Endothelial cell of hepatic sinusoid (primary cell): ENCODE data around the gene SH3PXD2A.
"Not testable (repeated sequence)": the region's sequence is repeated elsewhere in the genome, so short reads cannot be mapped to it uniquely, and the experiment has no call there.

Experiments
- in situ Hi-C: cut with HindIII; loops from 2 replicates; pipeline ENCODE4 v1.10.0; 2017; ENCODE audit warnings: low sequenced_read_pairs

The SH3PXD2A gene

DNA sequence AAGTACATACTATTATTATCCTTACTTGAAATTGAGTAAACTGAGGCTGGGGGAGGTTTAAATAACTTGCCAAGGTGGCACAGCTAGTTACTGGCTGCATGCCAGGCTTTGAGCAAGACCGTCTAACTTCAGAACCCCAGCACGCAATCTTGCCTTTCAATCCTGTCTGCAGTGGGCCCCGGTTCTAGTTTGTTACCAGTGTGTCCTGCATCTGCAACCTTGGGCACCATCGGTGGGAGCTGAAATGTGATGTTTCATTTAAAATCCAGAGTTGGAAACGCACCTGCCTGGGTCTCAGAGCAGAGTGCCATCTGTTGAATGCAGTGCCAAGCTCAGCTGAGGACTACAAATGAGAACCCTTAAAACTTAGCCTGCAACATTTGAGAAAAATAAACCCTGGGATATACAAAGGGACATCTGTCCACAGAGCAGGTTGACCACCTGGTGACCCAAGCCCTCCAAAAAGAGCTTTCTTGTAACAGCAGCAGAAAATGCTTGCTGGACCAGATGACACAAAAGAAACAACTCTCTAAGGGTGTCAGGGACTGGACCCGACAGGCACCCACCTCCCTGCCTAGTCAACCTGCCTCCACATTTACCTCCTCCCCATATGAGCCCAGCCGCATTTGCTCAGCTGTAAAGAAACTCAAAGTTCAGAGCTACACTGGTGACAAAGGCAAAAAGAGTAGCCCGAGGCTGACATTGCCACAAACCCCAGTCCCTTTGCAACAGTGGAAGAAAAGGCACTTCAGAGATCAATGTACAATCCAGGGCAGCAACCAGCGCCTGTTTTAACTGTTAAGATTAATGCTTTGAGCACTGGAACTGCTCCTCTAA, 1.7 kb downstream of the SH3PXD2A start:
- in situ Hi-C loops: no loop called here

DNA sequence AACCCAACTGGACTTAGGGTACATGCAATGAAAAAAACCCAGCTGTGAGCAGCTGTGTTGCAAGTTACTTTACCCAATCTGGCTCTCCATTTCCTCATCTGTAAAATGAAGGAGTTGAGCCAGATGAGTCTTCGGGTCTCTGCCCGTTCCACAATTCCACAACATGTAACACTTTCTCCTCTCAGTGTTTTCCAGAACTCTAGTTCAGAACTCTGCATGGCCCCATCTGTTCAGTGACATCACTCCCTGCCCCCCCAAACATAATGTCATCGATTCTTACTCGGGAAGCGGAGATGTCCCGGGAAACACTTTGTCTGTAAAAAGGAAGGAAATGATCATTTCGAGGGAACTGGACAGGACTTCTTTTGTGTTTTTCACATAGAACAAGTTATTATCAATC, 2.5 kb downstream of the SH3PXD2A start:
- in situ Hi-C loops: no loop called here

DNA sequence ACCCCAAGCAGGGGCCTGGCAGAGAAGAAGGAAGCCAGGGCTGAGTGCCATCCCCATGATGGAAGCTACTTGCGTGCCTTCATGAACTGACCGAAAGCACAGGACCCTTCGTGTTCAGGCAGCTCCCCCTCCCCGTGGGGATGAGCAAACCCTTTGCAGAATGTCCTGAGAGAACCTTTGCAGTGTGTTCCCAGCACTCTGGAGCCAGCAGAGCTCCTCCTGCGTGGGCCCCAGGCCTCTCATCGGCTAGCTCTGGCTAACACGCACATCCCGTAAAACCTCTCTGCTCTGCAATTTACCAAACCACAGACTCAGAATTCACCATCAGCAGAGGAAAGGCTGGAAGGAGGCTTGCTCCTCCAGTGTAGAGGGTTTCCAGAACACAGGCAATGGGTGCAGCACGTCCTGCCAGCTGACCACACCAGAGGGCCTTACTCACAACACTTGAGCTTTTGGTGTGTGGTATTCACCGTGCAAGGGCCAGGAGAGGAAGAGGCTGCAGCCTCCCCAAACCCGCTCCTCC, 3.1 kb downstream of the SH3PXD2A start:
- in situ Hi-C loops: no loop called here

DNA sequence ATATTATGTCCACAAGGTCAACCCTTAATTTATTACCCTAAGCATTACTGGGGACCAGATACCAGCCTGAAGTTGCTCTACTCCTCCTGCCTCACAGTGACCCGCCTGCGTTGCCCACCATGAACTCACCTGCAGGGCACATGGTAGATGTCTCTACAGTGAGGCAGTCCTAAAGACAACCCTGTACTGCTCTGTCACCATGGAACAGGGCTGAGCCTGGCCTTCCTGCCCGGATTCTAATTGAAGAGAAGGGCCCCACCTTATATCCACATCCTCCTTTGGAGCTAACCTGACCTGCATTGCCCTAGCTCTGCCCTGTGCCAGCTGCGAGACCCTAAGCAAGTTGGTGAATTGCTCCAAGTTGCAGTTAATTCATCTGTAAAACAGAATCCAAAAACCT, 4.1 kb downstream of the SH3PXD2A start:
- in situ Hi-C loops: no loop called here

DNA sequence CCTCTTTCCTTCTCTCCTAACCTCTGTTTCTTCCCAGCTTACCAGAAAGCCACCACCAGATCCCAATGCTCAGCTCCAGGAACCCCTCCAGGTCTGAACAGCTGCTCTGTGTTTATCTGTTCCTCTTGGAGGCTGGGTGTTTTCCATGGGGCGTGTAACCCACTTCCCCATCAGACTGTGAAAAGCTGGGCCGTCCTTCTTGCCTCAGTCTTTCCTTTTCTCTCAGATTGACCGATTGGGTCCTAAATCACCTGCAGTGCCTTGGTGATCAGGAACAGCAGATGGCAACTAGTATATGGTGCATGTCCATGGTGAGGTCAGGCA, 4.8 kb downstream of the SH3PXD2A start:
- in situ Hi-C loops: no loop called here

DNA sequence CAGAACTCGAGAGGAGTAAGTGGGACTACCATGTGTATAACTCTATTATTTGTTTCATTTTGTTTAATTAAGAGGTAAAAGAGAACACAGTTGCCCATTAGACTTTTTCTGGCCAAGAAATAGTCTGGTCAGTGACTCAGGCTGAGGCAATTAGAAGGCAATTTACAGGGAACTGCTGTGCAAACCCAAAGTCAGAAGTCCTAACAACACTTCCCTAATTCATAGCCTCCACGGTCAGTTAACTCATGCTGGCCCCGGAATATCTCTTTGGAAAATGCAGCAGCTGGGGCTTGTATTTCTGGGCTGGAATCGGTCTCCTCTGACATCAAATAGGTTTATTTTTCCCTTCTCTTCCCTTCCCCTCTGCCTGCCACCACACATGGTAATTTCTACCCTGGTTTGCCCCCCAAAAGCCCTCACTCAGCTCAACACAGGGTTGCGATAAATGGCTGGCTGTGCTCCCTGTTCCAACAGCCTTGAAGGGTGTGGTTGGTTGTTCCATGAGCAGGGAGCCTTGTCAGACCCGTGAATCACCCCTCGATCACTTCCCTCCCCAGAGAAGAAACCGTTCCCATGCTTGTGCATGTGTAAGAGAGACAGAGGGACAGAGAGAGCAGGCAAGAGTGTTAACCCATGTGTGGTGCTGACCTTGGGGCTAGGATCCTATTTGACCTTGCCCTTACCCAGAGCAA, 5.3 kb downstream of the SH3PXD2A start:
- in situ Hi-C loops: no loop called here

DNA sequence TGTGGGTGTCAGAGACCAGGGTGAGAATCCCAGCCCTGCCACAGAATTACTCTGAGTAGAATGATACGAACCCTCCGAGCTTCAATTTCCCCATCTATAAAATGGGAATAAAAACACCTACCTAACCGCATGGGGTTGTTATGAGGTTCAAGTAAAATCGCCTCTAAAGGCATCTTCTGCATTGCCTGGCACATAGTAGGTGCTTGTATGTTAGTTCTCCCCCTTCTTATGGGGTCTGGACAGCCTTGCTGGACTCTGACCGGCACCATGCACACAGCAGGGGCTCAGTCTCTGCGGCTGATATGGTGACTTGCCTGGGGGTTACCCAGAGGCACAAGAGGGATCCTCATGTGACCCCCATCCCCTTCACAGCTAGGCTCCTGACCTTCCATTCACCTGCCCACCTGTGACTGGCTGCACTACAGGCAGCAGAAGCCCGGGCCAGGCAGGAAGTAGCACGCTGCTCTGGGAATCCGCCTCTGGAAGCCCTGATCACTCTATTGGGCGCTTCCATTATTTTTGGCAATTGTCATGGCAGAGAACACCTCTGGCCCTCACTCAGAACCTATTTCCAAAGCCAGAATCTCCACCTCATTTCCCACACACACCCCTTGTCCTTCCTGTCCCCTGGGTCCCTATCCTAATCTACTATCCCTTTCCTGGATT, 6.0 kb downstream of the SH3PXD2A start:
- in situ Hi-C loops: no loop called here

DNA sequence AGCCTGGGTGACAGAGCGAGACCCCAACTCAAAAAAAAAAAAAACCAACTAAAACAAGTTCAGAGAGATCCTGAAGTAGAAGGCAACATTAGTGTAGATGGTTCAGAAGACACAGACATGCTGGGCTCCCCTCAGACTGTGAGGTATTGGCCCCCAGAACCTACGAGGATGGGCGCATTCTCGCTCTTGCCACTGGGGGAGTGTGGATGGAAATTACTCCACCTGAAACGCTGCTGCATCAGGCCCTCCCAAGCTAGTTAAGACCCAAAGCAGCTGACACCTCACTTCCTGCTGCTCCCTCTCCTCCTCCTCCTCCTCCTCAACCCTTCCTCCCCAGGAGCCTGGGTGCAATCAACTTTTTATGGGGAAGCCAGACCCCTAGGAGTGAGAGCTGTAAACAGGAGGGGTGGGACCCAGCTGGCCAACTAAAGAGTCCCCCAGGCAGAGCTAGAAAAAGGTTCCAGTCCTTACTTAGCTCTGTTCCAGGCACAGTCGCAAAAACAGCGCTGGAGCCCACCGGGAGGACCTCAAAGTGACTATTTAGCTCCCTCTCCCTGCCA, 7.4 kb downstream of the SH3PXD2A start:
- in situ Hi-C loops: no loop called here

DNA sequence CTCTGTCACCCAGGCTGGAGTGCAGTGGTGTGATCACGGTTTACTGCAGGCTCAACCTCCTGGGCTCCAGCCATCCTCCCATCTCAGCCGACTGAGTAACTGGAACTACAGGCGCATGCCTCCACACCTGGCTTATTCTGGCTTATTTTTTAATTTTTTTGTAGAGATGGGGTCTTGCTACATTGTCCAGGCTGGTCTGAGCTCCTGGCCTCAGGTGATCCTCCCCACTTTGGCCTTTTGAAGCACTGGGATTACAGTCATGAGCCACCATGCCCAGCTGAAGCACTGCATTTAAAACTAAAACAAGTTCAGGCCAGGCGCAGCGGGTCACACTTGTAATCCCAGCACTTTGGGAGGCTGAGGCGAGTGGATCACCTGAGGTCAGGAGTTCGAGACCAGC, 8.0 kb downstream of the SH3PXD2A start:
- in situ Hi-C loops: no loop called here

DNA sequence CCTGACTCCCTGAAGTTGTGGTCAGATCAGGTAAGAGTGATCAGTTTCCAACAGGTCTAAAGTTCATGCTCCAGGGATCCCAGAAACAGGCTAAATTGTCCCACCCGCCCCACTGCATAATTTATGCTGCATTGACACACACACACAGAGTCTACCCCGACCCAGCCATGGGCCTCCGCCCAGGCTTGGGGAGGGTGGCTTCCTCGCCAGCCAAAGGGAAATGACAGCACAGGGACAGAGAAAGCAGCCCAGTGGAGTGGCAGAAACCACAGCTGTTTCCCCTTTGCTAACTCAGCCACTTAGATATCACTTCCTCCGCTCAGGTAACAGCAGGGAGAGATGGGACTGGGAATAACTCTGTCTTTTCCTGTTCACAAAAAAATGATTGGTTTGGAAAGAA, 9.4 kb downstream of the SH3PXD2A start:
- in situ Hi-C loops: no loop called here

DNA sequence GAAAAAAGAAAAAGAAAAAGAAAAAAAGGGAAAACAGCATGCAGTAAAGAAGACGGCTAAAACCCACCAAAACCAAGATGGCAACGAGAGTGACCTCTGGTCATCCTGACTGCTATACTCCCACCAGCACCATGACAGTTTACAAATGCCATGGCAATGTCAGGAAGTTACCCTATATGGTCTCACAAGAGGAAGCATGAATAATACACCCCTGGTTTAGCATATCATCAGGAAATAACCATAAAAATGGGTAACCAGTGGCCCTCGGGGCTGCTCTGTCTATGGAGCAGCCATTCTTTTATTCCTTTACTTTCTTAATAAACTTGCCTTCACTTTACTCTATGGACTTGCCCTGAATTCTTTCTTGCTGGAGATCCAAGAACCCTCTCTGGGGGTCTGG, 10.0 kb downstream of the SH3PXD2A start:
- in situ Hi-C loops: not testable (repeated sequence)

DNA sequence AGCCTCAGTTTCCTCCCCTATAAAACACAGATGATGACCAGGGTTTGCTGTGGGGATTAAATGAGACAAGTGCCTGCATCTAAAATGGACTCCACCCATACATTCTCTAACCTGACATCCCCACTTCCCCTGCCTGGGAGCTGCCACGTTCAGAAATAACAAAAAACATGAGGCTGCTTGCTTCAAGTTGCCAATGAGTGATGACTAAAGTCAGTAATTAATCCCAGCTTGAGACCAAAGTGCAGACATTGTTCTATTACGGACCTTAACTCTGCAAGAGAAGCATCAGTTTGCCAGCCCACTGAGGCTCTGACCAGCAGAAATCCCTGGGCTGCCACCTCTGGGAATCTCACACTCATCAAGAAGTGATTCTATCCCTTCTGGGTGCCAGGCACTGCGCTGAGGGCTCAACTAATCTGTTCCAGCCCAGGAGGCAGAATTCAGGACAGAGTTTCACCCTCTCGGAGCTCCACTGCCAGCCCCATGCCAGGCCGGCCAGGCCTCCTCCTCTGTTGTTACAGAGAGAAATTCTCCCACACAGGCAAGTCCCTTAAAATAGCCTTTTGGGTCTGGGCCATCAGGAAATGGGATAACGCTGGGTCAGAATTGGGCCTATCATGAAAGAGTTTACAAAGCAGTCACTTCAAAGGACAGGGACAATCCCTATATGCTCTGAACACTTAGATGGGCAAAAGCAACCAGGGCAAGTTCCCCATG, 11.4 kb downstream of the SH3PXD2A start:
- in situ Hi-C loops: loop anchor here (5.0 kb wide), 1 partner anchor 52 kb away; no protein-coding TSS in a partner anchor

DNA sequence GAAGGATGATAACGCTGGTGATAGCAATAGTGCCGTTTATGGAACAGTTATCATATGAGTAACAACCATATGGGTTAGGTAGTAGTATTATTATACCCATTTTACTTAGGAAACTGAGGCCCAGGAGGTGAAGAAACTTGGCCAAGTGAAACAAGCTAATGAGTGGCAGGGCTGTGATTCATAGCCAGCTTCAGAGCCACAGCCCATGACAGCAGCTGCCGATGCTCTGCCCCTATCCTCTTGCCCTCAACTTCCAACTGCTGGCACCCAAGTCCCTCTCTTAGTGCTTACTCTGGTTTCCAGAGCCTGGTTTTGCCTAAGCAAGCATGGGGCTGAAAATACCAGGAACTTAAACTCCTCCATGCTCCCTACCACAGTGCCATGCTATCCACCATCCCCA, 12.3 kb downstream of the SH3PXD2A start:
- in situ Hi-C loops: loop anchor here (5.0 kb wide), 1 partner anchor 51 kb away; no protein-coding TSS in a partner anchor

DNA sequence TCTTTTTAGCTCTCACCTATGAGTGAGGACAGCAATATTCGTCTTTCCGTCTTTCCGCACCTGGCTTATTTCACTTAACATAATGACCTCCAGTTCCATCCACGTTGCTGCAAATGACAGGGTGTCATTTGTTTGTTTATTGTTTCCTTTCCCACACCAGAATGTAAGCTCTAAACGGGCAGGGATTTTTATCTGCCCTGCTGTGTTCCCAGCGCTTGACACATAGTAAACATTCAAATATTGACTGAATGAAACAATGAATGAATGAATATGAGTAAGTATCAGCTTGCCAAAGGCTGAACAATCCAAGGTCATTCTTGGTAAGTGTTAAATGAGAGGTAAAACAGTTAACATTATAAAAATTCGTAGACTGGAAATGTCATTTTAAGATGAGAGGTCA, 12.8 kb downstream of the SH3PXD2A start:
- in situ Hi-C loops: loop anchor here (5.0 kb wide), 1 partner anchor 50 kb away; no protein-coding TSS in a partner anchor

DNA sequence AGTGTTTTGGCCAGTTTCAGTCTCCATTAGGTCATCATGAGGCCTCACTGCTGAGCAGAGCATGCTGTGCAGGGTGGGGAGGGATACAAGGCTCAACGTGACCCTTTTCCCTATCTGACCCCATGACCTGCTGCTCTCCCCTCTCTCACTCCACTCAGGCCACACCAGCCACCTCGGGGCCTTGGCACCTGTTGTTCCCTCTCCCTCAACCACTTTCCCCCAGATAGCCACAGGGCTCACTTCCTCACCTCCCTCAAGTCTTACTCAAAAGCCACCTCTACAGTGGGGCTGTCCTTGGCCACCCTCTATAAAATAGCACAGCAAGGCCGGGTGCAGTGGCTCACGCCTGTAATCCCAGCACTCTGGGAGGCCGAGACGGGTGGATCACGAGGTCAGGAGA, 13.9 kb downstream of the SH3PXD2A start:
- in situ Hi-C loops: loop anchor here (5.0 kb wide), 1 partner anchor 49 kb away; no protein-coding TSS in a partner anchor

DNA sequence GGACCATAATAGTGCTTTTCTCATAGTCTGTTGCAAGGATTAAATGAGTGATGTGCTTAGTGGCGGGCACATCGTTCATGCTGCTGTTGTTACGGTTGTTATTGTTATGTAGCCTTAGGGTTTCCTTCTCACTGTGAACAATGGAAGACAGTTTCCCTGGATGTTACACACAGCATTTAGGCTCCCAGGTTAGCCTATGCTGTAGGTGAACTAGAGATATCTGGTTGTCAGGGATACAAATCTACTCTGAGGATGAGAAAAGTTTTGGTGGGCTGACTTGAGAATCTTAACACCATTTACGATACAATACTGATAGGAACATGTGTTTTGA, 14.7 kb downstream of the SH3PXD2A start:
- in situ Hi-C loops: loop anchor here (5.0 kb wide), 1 partner anchor 48 kb away; no protein-coding TSS in a partner anchor

DNA sequence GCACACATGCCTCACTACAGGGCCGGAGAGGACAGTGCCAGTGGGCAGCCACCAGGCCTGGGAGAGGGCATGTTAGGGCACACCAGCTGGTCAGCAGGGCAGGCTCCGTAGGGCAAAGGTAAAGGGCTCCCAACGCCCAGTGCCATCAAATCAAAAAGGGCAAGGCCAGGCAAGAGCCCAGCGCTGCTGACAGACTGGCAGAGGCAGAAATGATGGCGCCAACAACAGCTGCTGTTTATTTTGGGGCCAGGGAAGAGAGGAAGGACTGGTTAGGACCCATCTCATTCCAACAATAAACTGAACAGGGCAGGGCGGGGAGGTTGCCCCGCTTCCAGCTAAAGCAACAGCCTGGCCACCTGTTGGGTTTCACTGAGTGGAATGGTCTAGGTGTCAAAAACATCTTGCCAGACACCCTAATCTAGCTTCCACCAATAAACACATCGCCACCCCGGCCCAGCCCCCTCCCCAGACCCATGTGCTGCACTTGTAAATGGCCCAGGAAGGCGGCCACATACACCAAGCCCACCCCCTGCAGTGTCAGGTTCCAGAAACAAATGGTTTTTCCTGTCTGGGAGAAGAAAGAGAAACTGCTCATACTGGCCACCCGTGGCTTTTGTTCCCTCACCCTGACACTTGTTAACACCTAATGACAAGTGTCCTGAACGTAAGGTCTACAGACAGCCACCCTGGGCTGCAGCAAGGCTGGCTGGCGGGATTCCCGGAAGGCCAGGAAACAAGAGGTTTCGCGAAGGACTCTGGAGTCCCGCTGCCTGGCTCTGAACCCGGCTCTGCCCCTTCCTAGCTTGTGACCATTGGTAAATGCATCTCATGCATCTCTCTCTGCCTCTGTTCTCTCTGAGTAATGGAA, 15.3 kb downstream of the SH3PXD2A start:
- in situ Hi-C loops: loop anchor here (5.0 kb wide), 1 partner anchor 48 kb away; no protein-coding TSS in a partner anchor

DNA sequence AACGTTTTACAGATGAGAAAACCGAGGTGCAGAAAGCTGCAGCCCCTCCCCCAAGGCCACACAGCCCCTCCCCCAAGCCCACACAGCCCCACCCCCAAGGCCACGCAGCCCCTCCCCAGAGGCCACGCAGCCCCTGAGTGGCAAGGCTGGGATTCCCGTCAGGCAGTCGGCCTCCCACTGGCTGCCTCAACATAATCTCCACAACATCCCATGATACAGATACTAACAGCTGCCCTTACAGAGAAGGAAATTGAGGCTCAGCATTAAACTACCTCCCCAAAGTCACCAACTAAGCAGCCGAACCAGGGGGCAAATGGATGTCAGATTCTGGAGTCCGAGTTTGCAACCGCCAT, 15.9 kb downstream of the SH3PXD2A start:
- in situ Hi-C loops: no loop called here

DNA sequence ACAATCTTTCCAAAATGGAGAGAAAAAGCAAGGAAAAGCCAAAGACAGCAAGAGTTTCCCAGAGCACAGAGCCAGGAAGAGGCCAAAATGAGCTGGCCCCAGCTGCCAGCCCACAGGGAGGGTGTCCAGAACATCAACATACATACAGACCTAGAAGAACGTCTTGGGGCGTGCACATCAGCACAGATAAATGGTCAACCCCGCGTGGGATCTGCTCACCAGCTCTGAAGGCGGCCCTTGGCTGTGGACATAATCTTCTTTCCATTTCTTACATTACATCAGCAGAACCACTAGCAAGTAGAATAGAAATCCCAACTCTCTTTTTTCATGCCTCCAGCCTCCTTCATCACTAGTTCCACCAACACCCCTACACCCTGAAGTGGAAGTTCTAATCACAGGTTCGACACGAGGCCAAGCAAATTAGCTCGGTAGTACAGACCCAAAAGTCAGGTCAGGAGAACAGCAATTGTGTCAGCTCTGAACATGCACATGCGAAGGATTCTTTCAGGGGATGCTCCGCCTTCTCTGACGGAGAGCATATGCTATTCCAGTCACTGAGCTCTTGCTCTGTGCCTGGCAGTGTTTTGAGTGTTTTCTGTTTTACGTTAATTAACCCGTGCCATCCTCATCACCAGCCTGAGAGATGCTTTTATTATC, 16.4 kb downstream of the SH3PXD2A start:
- in situ Hi-C loops: no loop called here
